K562 (cell line): ENCODE data around the gene PSMD11. TPM values are rescaled to one million over a fixed set of nuclear protein-coding genes. Genes with fewer than 3 reads are reported as not detected.

Experiments used
- ATAC-seq: fragments of 200-7000 bp; cut with Tn5 transposase; 3 replicates; pipeline ENCODE4 v1.9.1; 2020; ENCODE audit warnings: moderate library complexity
- BruUV-seq: library from RNA; stranded (reverse); fragments of 400-500 nt; replicated peaks from 2 replicates; lab custom pipeline; 2021; lab: Mats Ljungman, UMichigan
- CTCF ChIA-PET: fragments of 300-600 bp; formaldehyde crosslinking; extraction: SDS; loops from one replicate; lab custom pipeline; 2021; ENCODE audit warnings: low intra/inter-chr PET ratio; lab: Yijun Ruan, JAX
- POLR2A ChIA-PET: fragments of 300-600, 350-650 bp; sonication (Branson Sonifier 250); formaldehyde crosslinking; extraction: SDS; loops from one replicate; lab custom pipeline; 2021; ENCODE audit warnings: antibody characterized with exemption, inconsistent platforms; lab: Yijun Ruan, JAX
- DNase-seq, 4 experiments: peaks; one replicate each; pipeline versions ENCODE4 v3.0.0 to v3.0.0-alpha.2; 2011 to 2018; ENCODE audit warnings: low spot score in 3 of 4, mixed read lengths in 3 of 4; ENCODE audit errors: extremely low read depth in 1 of 4
- FAIRE-seq: peaks from 2 replicates; lab custom pipeline; 2011; peaks lifted over from hg19 to GRCh38; lab: Jason Lieb, UNC
- H2AFZ ChIP-seq: 2 replicates; pipeline ENCODE4 v1.6.0; 2011; ENCODE audit warnings: low read depth, low read length, control low read depth, inconsistent platforms
- H3K27ac ChIP-seq: fragments of 200-600 bp; 3 replicates; pipeline ENCODE4 v1.8.0; 2011; ENCODE audit warnings: low read depth, mild to moderate bottlenecking, control low read depth, inconsistent platforms, low read length, moderate library complexity, mixed read lengths; ENCODE audit errors: extremely low read depth
- H3K27me3 ChIP-seq, 2 experiments: fragments of 300-600 bp in 1 of 2; 2 replicates in 1 of 2; 3 replicates in 1 of 2; pipeline versions ENCODE4 v1.6.0 to v1.8.0; 2011; ENCODE audit warnings: inconsistent platforms in 2 of 2, low read length in 2 of 2, mild to moderate bottlenecking in 1 of 2, mixed read lengths in 1 of 2, moderate library complexity in 1 of 2; ENCODE audit not compliant: control insufficient read depth in 2 of 2, insufficient read depth in 2 of 2
- H3K36me3 ChIP-seq: fragments of 300-600 bp; 3 replicates; pipeline ENCODE4 v1.8.0; 2011; ENCODE audit warnings: mild to moderate bottlenecking, low read length, inconsistent platforms; ENCODE audit not compliant: control insufficient read depth, insufficient read depth
- H3K4me1 ChIP-seq, 2 experiments: fragments of 200-600 bp in 1 of 2; replicated peaks in 1 of 2; 2 replicates in 1 of 2; 3 replicates in 1 of 2; pipeline versions ENCODE4 v1.5.1 to v1.8.0; 2011; ENCODE audit warnings: inconsistent platforms in 2 of 2, low read length in 2 of 2, mild to moderate bottlenecking in 1 of 2, mixed read lengths in 1 of 2, moderate library complexity in 1 of 2; ENCODE audit not compliant: control insufficient read depth in 2 of 2, insufficient read depth in 2 of 2
- H3K4me2 ChIP-seq: 2 replicates; pipeline ENCODE4 v1.6.1; 2011; ENCODE audit warnings: low read length, control low read depth, inconsistent platforms, mixed read lengths; ENCODE audit not compliant: insufficient read depth
- H3K4me3 ChIP-seq: fragments of 200-600 bp; sonication (generic), shearing (Covaris generic); 2 replicates; pipeline ENCODE4 v1.5.1; 2016; ENCODE audit warnings: control low read depth, inconsistent platforms
- H3K79me2 ChIP-seq: fragments of 200-600 bp; 3 replicates; pipeline ENCODE4 v1.8.0; 2011; ENCODE audit warnings: low read length, inconsistent platforms; ENCODE audit not compliant: control insufficient read depth, insufficient read depth
- H3K9ac ChIP-seq, 2 experiments: 2 replicates each; pipeline versions ENCODE4 v1.6.0 to v1.6.1; 2011; ENCODE audit warnings: low read depth in 2 of 2, low read length in 2 of 2, control low read depth in 1 of 2, inconsistent platforms in 1 of 2, mild to moderate bottlenecking in 1 of 2, mixed read lengths in 1 of 2; ENCODE audit not compliant: insufficient read depth in 1 of 2
- H3K9me1 ChIP-seq: one replicate; pipeline ENCODE4 v1.6.0; 2011; ENCODE audit warnings: inconsistent platforms, mild to moderate bottlenecking, low read length, moderate library complexity; ENCODE audit not compliant: control insufficient read depth, insufficient read depth
- H3K9me3 ChIP-seq: replicated peaks from 2 replicates; pipeline ENCODE4 v1.5.1; 2011; ENCODE audit warnings: low read depth, low read length, inconsistent platforms; ENCODE audit not compliant: control insufficient read depth, insufficient read depth
- H4K20me1 ChIP-seq: replicated peaks from 2 replicates; pipeline ENCODE4 v1.6.1; 2011; ENCODE audit warnings: low read length, inconsistent platforms, mixed read lengths; ENCODE audit not compliant: control insufficient read depth, insufficient read depth
- WGBS: fragments of 100-300 bp; shearing (Covaris generic); methylation state at CpG from one replicate; pipeline ENCODE4 v1.1.6; 2016; ENCODE audit warnings: low coverage, mixed read lengths; ENCODE audit not compliant: insufficient coverage; ENCODE audit errors: missing lambda C conversion rate; 5-methylcytosine and 5-hydroxymethylcytosine counted together
- in situ Hi-C: fragments of 300-500 bp; cut with MboI; formaldehyde crosslinking; loops from 4 replicates; pipeline ENCODE4 v1.15.0; 2018; ENCODE audit warnings: inconsistent platforms, mixed read lengths
- intact Hi-C: fragments of 100-400 bp; cut with micrococcal nuclease; formaldehyde crosslinking; loops from 2 replicates; pipeline ENCODE4 v1.14.2; 2022
- polyA plus RNA-seq, 8 experiments: library from polyadenylated mRNA; depleted of rRNA in 4 of 8; stranded (reverse) in 5 of 8; unstranded in 3 of 8; fragments of >200 nt; fragmentation: Nextera tagmentation in 2 of 8; fragmentation: Illumina TruSeq in 1 of 8; extraction: Ambion mirVana in 2 of 8; extraction: Trizol in 1 of 8; gene quantifications; 2 replicates each; pipeline versions ENCODE4 v1.2.1 to v1.2.3, GENCODE V29; 2011 to 2014; ENCODE audit warnings: inconsistent platforms in 1 of 8, missing spikeins in 1 of 8
- total RNA-seq, 7 experiments: library from RNA; depleted of rRNA in 6 of 7; stranded (reverse); fragments of >200 nt in 6 of 7; fragmentation: Illumina TruSeq in 2 of 7; extraction: Trizol in 2 of 7; gene quantifications; 2 replicates each; pipeline versions ENCODE4 v1.2.1 to v1.2.3, GENCODE V29; 2011 to 2021; ENCODE audit warnings: low replicate concordance in 1 of 7
- TF ChIP-seq, protein P1 (sequence below): fragments of 250-450 bp; sonication (Bioruptor Pico); IDR thresholded peaks from 2 replicates; pipeline ENCODE4 v1.9.0; 2021; ENCODE audit warnings: mild to moderate bottlenecking
- TF ChIP-seq, protein P2 (sequence below): fragments of 150-350 bp; IDR thresholded peaks from 2 replicates; pipeline ENCODE4 v1.6.1; 2014; ENCODE audit warnings: low read depth, mild to moderate bottlenecking, low read length, borderline replicate concordance

PSMD11 gene
- total and polyA plus RNA-seq, 9 of the 15 experiments (the other 6 are each of a cell fraction or from before 2014, with no cell fraction given): 104 to 378 (median 158) TPM

DNA sequence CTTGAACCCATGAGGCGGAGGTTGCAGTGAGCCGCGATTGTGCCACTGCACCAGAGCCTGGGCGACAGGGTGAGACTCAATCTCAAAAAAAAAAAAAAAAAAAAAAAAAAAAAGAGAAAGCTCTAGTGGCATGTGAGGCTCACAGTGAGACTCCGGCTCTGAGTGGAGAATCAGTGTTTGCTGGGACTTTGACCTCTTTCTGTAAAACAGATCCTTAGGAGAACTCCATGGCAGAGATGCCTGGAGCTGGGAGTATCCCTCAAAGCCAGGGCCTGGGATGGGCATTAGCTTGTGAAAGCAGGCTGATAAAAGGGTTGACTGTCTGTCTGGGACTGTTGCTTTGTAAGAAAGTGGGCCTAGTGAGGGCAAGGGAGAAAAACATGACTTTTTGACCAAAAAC lies 48.0 kb upstream of the PSMD11 start:
- Histone ChIP-seq H3K36me3 (no peaks in the 10 kb centered on the region), H3K9ac (no peak overlapping the region), H3K27me3 (no peaks in the 10 kb centered on the region), H3K4me1 (no peaks in the 10 kb centered on the region; a peak in 1 of 5 replicates), H3K4me3 (no peak overlapping the region), H3K79me2 (no peaks in the 10 kb centered on the region), H3K4me2 (no peak overlapping the region)
- POLR2A ChIA-PET: interaction anchor here (0.8 to 1.5 kb wide), 3 partner anchors 9 to 10 kb away, joined by 3 to 5 read pairs (median 4); no protein-coding TSS in a partner anchor
- ATAC-seq: no peak
- in situ Hi-C loops (no loop called here), intact Hi-C loops (no loop called here)
- TF ChIP-seq, protein P1, sequence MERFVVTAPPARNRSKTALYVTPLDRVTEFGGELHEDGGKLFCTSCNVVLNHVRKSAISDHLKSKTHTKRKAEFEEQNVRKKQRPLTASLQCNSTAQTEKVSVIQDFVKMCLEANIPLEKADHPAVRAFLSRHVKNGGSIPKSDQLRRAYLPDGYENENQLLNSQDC (CRISPR knock-in tag): no peak
- TF ChIP-seq, protein P2, sequence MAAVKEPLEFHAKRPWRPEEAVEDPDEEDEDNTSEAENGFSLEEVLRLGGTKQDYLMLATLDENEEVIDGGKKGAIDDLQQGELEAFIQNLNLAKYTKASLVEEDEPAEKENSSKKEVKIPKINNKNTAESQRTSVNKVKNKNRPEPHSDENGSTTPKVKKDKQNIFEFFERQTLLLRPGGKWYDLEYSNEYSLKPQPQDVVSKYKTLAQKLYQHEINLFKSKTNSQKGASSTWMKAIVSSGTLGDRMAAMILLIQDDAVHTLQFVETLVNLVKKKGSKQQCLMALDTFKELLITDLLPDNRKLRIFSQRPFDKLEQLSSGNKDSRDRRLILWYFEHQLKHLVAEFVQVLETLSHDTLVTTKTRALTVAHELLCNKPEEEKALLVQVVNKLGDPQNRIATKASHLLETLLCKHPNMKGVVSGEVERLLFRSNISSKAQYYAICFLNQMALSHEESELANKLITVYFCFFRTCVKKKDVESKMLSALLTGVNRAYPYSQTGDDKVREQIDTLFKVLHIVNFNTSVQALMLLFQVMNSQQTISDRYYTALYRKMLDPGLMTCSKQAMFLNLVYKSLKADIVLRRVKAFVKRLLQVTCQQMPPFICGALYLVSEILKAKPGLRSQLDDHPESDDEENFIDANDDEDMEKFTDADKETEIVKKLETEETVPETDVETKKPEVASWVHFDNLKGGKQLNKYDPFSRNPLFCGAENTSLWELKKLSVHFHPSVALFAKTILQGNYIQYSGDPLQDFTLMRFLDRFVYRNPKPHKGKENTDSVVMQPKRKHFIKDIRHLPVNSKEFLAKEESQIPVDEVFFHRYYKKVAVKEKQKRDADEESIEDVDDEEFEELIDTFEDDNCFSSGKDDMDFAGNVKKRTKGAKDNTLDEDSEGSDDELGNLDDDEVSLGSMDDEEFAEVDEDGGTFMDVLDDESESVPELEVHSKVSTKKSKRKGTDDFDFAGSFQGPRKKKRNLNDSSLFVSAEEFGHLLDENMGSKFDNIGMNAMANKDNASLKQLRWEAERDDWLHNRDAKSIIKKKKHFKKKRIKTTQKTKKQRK: no peak
- TF ChIP-seq, all 486 proteins: peak for 0
- Histone ChIP-seq H3K9me1 (no peaks in the 10 kb centered on the region), H4K20me1 (no peaks in the 10 kb centered on the region), H2AFZ (no peak overlapping the region), H3K27ac (no peak overlapping the region), H3K9me3 (no peaks in the 10 kb centered on the region)
- 94% methylated on average over 5 of the region's 5 CpGs for WGBS
- CTCF ChIA-PET: no interaction called here
- FAIRE-seq (no peak), DNase-seq (no peak)
- no TSS peak for BruUV-seq
